Prostate gland (tissue), 2 donors: Measurements from ENCODE around the gene HCCS.

ENCODE experiments used
- CTCF ChIP-seq, 4 experiments: fragments of 200-600 bp in 2 of 4; fragments of 450-650 bp in 2 of 4; sonication (generic) in 2 of 4; IDR thresholded peaks; 1 replicate in 3 of 4; 2 replicates in 1 of 4; pipeline ENCODE4 v1.5.1; 2016 to 2019; ENCODE audit warnings: antibody characterized with exemption in 4 of 4, mild to moderate bottlenecking in 2 of 4, moderate library complexity in 2 of 4
- POLR2AphosphoS5 ChIP-seq: sonication (generic); formaldehyde crosslinking; IDR thresholded peaks from one replicate; pipeline ENCODE4 v1.6.1; 2017; ENCODE audit warnings: antibody characterized with exemption

- TF ChIP-seq CTCF (IDR thresholded peaks at IDR 0.05) (no peak), POLR2AphosphoS5 (peak; percentile 84)
These were observed at the start of gene HCCS for GRCh38 chrX:11111037-11111851.
